Hematopoietic multipotent progenitor cell treated with erythropoietin and hydrocortisone succinate and interleukin-3 and kit ligand, for 6 days (in vitro differentiated cells): ENCODE results near the gene MBNL2.

ENCODE experiments used
- DNase-seq: peaks from one replicate; pipeline ENCODE4 v3.0.0-alpha.2; 2015

MBNL2 gene

DNA sequence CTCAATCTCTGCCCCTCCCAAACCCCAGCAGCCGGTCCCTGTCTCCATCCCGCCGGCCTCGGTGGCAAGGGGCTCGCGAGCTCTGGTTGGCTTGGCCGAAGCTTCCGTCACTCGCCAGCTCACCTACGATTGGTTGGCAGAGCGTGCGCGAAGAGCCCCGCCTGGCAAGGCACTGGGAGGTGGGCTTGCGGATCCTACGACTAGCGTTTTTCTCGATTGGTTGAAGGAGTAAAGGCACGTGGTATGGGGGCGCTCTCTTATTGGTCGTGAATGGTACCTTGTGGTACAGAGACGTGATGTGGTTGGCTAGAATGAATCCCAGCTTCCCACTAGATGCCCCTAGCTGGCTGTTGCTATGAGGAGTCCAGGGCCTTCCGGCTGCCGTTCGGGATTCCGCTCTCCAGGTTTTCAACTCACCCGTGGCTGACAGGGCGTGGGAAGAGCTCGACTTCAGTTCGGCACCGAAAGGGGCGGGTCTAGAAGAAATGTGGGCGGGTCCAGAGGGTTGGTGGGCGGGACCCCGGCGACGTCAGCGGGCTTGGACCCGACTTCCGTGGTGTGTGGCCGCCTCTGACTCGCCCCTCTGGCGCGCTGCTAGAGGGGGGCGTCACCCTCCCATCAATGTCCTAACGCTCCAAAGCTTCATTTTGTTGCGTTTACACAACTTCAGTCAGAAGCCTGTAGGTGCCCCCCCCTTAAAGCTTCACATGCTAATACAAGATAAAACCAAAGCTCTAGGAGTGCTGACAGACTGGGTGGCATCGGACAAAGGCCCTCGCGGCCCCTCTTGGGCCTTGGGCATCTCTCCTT, 211.0 kb downstream of the MBNL2 start:
- DNase-seq = peak; percentile 99

DNA sequence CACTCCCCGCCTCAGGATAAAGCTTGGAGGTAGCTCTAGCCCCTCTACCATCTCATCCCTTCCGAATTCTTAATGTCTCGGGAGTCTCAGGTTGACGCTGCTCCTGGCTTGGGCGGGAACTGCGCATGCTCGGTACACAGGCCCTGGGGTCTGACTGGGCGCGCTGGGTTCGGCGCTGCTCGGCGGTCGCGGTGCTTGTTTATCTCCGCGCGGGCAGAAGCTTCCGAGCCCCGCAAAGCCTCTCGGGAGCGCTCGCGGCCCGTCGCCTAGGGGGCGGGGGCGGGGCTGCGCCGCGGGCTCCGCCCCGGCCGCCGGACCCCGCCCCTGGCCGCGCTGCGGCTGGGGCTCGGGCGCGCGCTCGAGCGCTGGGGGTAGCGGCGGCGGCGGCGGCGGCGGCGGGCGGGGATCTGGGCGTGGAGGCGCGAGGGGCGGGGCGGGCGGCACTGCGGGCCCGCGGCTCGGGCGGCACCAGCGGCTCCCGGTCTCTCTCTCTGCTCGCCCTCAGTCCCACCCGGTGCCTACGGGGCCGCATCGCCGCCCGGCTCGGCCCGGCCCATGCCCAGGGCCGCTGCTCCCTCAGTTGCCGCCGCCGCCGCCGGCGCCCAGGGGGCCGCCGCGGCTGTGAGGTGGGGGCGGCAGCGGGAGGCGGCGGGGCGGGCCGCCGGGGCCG, 211.7 kb downstream of the MBNL2 start, which contains the start of gene RAP2A:
RAP2A (plus strand) TSS at position 443 of the 670 bp plus-strand sequence. CDS start 302 bp downstream, outside the sequence.
- peak; percentile 95 for DNase-seq

DNA sequence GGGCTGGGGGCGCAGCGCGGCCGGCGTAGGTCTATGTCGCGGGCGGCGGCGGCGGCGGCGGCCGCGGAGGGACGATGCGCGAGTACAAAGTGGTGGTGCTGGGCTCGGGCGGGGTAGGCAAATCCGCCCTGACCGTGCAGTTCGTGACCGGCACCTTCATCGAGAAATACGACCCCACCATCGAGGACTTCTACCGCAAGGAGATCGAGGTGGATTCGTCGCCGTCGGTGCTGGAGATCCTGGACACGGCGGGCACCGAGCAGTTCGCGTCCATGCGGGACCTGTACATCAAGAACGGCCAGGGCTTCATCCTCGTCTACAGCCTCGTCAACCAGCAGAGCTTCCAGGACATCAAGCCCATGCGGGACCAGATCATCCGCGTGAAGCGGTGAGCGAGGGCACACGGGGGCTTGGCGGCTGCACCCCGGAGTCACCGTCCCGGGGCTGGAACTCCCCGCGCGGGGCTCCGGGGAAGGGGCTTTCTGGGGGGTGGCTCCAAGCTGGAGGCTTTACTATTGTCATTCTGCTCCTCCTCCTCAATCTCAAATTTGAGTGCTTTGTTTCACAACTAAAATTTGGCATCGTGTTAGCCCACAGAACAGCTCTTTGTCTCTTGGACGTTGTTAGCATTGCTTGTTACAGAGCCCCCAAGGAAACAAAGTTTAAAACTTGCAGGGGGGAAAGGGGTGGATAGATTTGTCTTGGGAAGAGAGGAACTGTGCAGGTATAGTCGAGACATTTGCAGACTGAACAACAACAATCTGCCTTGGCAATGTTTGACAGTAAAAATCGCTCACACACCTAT, 212.5 kb downstream of the MBNL2 start:
- DNase-seq = peak; percentile 41

DNA sequence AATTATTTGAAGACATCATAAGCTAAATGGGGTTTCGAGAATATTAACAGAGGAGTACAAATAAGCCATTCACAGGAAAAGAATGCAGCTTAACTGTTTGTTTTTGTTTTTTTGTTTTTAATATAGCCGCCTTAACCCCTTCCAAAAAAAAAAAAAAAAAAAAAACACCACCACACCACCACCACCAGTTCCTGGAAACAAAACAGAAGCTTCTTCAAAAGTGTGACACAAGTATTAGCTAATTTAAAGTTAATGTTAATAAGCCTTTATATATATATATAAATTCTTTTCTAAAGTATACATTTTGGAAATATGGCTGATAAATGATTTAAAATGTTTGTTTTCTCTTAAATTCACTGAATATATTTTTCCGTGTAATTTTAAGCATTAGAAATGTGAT, 213.2 kb downstream of the MBNL2 start:
- DNase-seq = peak; percentile 27

DNA sequence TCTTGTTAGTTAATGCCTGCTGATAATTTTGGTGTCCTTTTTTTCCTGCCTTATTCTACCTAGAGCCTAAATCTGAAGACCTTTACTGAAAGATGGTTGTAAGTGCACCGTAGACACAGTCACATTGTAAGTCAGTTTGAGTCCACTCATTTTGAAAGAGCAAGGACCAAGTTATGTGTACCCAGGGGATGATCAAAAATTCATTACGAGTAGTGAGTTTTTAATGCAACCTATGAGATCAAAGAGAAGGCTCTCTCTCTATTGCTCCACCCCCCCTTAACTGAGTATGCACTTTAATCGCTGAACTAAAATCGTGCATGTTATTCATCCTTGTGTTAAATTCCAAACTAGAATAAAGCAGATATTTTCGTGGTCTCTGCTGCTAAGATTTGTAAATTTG, 213.7 kb downstream of the MBNL2 start:
- peak; percentile 27 for DNase-seq

DNA sequence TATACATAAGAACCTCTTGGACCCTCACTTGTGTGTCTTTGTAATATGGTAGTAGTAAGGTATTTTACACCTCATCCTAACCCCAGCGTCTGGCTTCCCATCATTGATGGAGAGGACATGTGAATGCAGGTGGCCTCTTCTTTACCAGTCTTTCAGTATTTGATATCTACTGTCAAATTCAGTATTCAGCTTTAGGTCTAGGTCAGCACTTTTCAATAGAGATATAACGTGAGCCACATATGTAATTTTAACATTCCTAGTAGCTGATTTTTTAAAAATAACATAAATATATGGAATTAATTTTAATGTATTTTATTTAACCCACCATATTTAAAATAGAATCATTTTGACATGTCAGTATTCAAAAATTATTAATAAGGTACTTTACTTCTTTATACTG, 214.7 kb downstream of the MBNL2 start:
- DNase-seq = no peak

DNA sequence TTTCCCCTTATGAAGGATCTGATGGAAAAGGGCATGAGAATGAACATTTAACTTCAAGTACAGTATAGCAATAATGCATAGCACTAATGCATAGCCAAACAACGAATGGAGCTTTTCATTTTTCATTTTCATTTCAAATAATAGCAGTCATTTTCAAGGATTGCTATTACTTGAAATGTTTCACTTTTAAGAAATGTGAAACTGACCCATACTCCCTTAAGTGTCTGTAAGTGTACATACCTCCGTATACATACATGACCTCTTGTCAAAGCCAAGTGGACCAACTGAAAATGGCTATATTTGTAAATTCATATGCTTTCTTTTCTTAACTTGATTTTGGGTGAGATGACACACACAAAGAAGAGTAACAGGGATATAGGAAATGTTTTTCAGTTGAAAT, 215.6 kb downstream of the MBNL2 start:
- DNase-seq = no peak

DNA sequence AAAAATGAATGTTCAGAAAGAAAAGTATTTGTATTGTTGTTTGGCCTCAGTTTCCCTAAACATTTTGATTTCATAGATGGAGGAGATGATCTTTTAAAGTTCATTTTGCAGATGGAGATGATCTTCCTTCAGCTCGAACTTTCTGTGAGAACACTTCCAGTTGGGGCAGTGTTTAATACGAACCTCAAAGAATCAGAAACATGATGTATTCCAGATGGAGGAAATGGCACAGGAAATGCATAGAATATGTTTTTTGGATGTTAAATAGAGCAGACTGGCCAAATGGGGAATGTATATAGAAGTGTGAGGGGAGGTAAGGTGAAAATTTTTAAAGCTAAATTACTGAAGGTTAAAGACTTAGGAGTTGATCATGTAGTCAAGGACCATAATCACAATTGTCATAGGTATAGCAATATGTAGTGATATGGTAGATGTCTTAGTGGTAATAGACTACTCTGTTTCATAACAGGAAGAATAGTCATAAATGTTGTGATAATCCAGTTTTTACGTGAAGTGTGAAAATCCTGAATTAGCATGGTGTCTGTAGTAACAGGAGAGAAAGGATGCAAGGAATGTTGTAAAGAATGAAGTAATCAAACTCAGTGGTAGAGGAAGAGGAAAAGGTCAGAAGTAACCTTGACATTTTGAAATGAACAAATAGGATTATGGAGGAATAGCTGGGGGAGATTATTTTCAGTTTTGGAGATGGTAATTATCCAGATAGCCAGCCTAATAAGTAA, 216.9 kb downstream of the MBNL2 start:
- no peak for DNase-seq

DNA sequence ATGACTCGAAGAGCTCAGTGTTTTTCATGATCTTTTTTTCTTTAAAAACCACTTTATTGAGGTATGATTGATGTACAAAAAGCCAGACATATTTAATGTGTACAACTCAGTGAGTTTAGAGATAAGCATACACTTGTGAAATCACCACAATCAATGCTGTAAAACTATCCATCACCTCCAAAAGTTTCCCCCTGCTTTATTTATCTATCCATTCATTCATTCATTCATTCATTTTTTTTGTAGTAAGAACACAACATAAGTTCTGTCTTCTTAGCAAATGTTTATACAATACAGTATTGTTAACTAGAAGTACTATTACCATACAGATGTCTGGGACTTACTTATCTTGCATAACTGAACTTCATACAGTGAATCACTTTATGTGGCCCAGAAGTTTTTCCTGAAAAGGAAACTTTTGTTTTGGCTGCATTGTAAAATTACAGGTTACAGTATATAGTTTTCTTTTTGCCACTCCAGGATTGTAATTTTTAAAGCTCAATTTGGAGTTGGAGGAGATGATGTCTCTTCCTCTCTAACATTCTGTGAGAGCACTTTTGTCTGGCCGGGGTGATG, 218.6 kb downstream of the MBNL2 start:
- no peak for DNase-seq

DNA sequence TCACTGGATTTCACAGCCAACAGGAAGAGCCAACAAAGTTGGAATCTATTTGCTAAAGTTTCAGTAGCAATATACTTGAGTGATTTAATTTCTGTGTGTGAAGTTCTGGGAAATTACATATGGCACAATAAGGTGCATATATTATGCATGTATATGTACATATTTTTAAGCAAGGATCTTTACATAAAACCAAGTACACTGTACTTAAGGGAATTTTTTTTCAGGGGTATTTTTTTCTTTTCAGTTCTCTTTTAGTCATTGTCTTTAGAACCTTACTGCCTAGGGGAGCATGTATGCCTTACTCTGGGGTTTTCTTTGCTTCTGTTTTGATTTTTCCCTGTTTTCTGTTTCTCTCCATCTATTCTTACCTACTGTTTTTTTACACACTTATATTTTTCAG, 219.2 kb downstream of the MBNL2 start:
- no peak for DNase-seq
